ENCODE measurements around the gene MFSD11. TPM values are rescaled to one million over a fixed set of nuclear protein-coding genes. Genes with fewer than 3 reads are reported as not detected.
"Not testable (repeated sequence)": the region's sequence is repeated elsewhere in the genome, so short reads cannot be mapped to it uniquely, and the experiment has no call there.

The MFSD11 gene
- total and polyA plus RNA-seq, 2 of the 8 experiments (the other 6 are each of a cell fraction or from before 2014, with no cell fraction given) = 17.7 to 19.8 TPM

- POLR2A ChIA-PET (ENCODE audit: partially characterized antibody); H4K8ac ChIP-seq (ENCODE audit: extremely low read depth, insufficient read depth, low read length): not testable (repeated sequence)
- WGBS, 2 experiments (ENCODE audit: extremely low coverage in 1 of 2, insufficient coverage in 1 of 2, insufficient read length in 1 of 2, insufficient replicate concordance in 2 of 2, low coverage in 1 of 2, low lambda C conversion rate in 2 of 2, missing lambda C conversion rate in 1 of 2) = 93% methylated on average over 4 of the region's 4 CpGs; no CpG with 5 or more reads in 1 of the 2 experiments
Measured at GRCh38 chr17:76806767-76807166, 68.8 kb downstream of the MFSD11 start.

More at GRCh38 chr17:76806767-76807166, 68.8 kb downstream of the MFSD11 start:
- not testable (repeated sequence) for H3K9ac ChIP-seq (replicated peaks in 1 of 4; ENCODE audit: extremely low read depth in 1 of 4, low read depth in 3 of 4, low read length in 3 of 4); H4K20me1 ChIP-seq (replicated peaks in 1 of 2; ENCODE audit: control insufficient read depth in 1 of 2, insufficient read depth in 2 of 2, low read length in 2 of 2); H3K23me2 ChIP-seq (ENCODE audit: low read depth, low read length); H2BK20ac ChIP-seq (ENCODE audit: low read length); H3K79me1 ChIP-seq (ENCODE audit: low read depth, low read length); H2AFZ ChIP-seq (ENCODE audit: low read length); H3K4me1 ChIP-seq (replicated peaks in 1 of 4; ENCODE audit: control insufficient read depth in 3 of 4, insufficient read depth in 4 of 4, low read length in 3 of 4); H3K4ac ChIP-seq (replicated peaks; ENCODE audit: insufficient read length, low read depth, low read length); H3K9me3 ChIP-seq (ENCODE audit: insufficient read depth in 2 of 2, low read depth in 1 of 2, low read length in 1 of 2); H3K56ac ChIP-seq (replicated peaks; ENCODE audit: insufficient read length, low read depth, low read length); H3K4me2 ChIP-seq (ENCODE audit: insufficient read depth in 1 of 2, low read depth in 2 of 2, low read length in 2 of 2); H3K23ac ChIP-seq (ENCODE audit: insufficient read length); H3K36me3 ChIP-seq (ENCODE audit: control insufficient read depth in 2 of 4, insufficient read depth in 4 of 4, low read length in 3 of 4); H4K91ac ChIP-seq (replicated peaks; ENCODE audit: insufficient read length, low read length); H3K18ac ChIP-seq (ENCODE audit: extremely low read depth, low read length); FAIRE-seq; DNase-seq (ENCODE audit: low read depth in 1 of 2, low spot score in 2 of 2); H4K5ac ChIP-seq (ENCODE audit: insufficient read length, low read depth, low read length); H3K27me3 ChIP-seq (replicated peaks in 1 of 4; ENCODE audit: control insufficient read depth in 3 of 4, extremely low read depth in 1 of 4, insufficient read depth in 3 of 4, low read length in 3 of 4); H3K79me2 ChIP-seq (ENCODE audit: control insufficient read depth in 1 of 2, insufficient read depth in 2 of 2, low read length in 2 of 2); H2BK5ac ChIP-seq (ENCODE audit: low read depth, low read length); H2BK15ac ChIP-seq (ENCODE audit: low read length); H2BK120ac ChIP-seq (replicated peaks; ENCODE audit: low read depth, low read length); H3K14ac ChIP-seq (ENCODE audit: insufficient read length); H2AK5ac ChIP-seq (ENCODE audit: low read depth, low read length); H3K4me3 ChIP-seq (ENCODE audit: extremely low read depth in 1 of 4, insufficient read depth in 2 of 4, low read depth in 3 of 4, low read length in 4 of 4); H3K27ac ChIP-seq (ENCODE audit: low read depth, low read length); H2BK12ac ChIP-seq (ENCODE audit: low read depth, low read length)
- CTCF ChIA-PET (ENCODE audit: partially characterized antibody) = interaction anchor here (0.7 to 2.8 kb wide), 4 partner anchors 10 to 506 kb away, joined by 3 to 13 read pairs (median 3); no protein-coding TSS in a partner anchor
